SK-N-SH treated with all-trans-retinoic acid at 6 μM for 48 hours (cell line): ENCODE data around the gene TMEM217.
"Not testable (repeated sequence)": the region's sequence is repeated elsewhere in the genome, so short reads cannot be mapped to it uniquely, and the experiment has no call there.

Source experiments
- ATAC-seq: fragments of 200-7000 bp; cut with Tn5 transposase; 3 replicates; pipeline ENCODE4 v1.9.1; 2020; ENCODE audit warnings: mild to moderate bottlenecking, moderate library complexity
- ARNTL ChIP-seq: fragments of 450-650 bp; formaldehyde crosslinking; IDR thresholded peaks from 2 replicates; pipeline ENCODE4 v1.5.0; 2020; ENCODE audit warnings: low read depth, mild to moderate bottlenecking, moderate library complexity, borderline replicate concordance
- CSDC2 ChIP-seq: fragments of 250-450 bp; sonication (Bioruptor Pico); IDR thresholded peaks from 2 replicates; pipeline ENCODE4 v1.5.0; 2020; ENCODE audit warnings: mild to moderate bottlenecking, moderate library complexity
- CSRNP3 ChIP-seq: fragments of 250-450 bp; sonication (Bioruptor Pico); IDR thresholded peaks from 2 replicates; pipeline ENCODE4 v1.5.1; 2021; ENCODE audit warnings: mild to moderate bottlenecking, moderate library complexity
- ESRRG ChIP-seq: fragments of 250-450 bp; sonication (Bioruptor Pico); IDR thresholded peaks from 2 replicates; pipeline ENCODE4 v1.6.1; 2021; ENCODE audit warnings: mild to moderate bottlenecking
- GLIS3 ChIP-seq: fragments of 250-450 bp; sonication (Bioruptor Pico); IDR thresholded peaks from 2 replicates; pipeline ENCODE4 v1.5.0; 2020; ENCODE audit warnings: mild to moderate bottlenecking, moderate library complexity
- ISL1 ChIP-seq: fragments of 250-450 bp; sonication (Bioruptor Pico); IDR thresholded peaks from 2 replicates; pipeline ENCODE4 v2.1.2; 2022; ENCODE audit warnings: mild to moderate bottlenecking, moderate library complexity
- OSR1 ChIP-seq: fragments of 250-450 bp; sonication (Bioruptor Pico); IDR thresholded peaks from 2 replicates; pipeline ENCODE4 v1.8.0; 2022; ENCODE audit warnings: moderate library complexity, mild to moderate bottlenecking, inconsistent platforms
- PATZ1 ChIP-seq: fragments of 250-450 bp; sonication (Bioruptor Pico); IDR thresholded peaks from 2 replicates; pipeline ENCODE4 v1.8.0; 2020; ENCODE audit warnings: mild to moderate bottlenecking, moderate library complexity, borderline replicate concordance
- POU6F1 ChIP-seq: fragments of 250-450 bp; sonication (Bioruptor Pico); IDR thresholded peaks from 2 replicates; pipeline ENCODE4 v1.8.0; 2021; ENCODE audit warnings: low read depth, mild to moderate bottlenecking, moderate library complexity, borderline replicate concordance
- PPARA ChIP-seq: fragments of 250-450 bp; sonication (Bioruptor Pico); IDR thresholded peaks from 2 replicates; pipeline ENCODE4 v1.5.0; 2020; ENCODE audit warnings: mild to moderate bottlenecking, borderline replicate concordance
- RARB ChIP-seq: fragments of 250-450 bp; sonication (Bioruptor Pico); IDR thresholded peaks from 2 replicates; pipeline ENCODE4 v1.8.0; 2021; ENCODE audit warnings: mild to moderate bottlenecking, moderate library complexity
- SNAI2 ChIP-seq: fragments of 250-450 bp; sonication (Bioruptor Pico); IDR thresholded peaks from 2 replicates; pipeline ENCODE4 v1.5.0; 2020; ENCODE audit warnings: mild to moderate bottlenecking, moderate library complexity
- TCF4 ChIP-seq: fragments of 250-450 bp; sonication (Bioruptor Pico); IDR thresholded peaks from 2 replicates; pipeline ENCODE4 v1.8.0; 2021; ENCODE audit warnings: mild to moderate bottlenecking, moderate library complexity, borderline replicate concordance
- TOX ChIP-seq: fragments of 250-450 bp; sonication (Bioruptor Pico); IDR thresholded peaks from 2 replicates; pipeline ENCODE4 v1.8.0; 2021; ENCODE audit warnings: mild to moderate bottlenecking, moderate library complexity, borderline replicate concordance
- ZC3H10 ChIP-seq: fragments of 250-450 bp; sonication (Bioruptor Pico); IDR thresholded peaks from 2 replicates; pipeline ENCODE4 v1.5.1; 2021; ENCODE audit warnings: mild to moderate bottlenecking, moderate library complexity
- ZFP3 ChIP-seq: fragments of 250-450 bp; sonication (Bioruptor Pico); IDR thresholded peaks from 2 replicates; pipeline ENCODE4 v1.5.0; 2020; ENCODE audit warnings: mild to moderate bottlenecking, moderate library complexity
- ZFP30 ChIP-seq: fragments of 450-650 bp; formaldehyde crosslinking; IDR thresholded peaks from 2 replicates; pipeline ENCODE4 v1.5.0; 2022; ENCODE audit warnings: mild to moderate bottlenecking, moderate library complexity
- ZNF565 ChIP-seq: fragments of 450-650 bp; formaldehyde crosslinking; conservative IDR thresholded peaks from 2 replicates; pipeline ENCODE4 v1.5.0; 2020; ENCODE audit warnings: low read depth, mild to moderate bottlenecking, moderate library complexity
- ZNF70 ChIP-seq: fragments of 450-650 bp; formaldehyde crosslinking; IDR thresholded peaks from 2 replicates; pipeline ENCODE4 v1.5.0; 2020; ENCODE audit warnings: mild to moderate bottlenecking, moderate library complexity
- ZNF8 ChIP-seq: fragments of 450-650 bp; formaldehyde crosslinking; IDR thresholded peaks from 2 replicates; pipeline ENCODE4 v1.5.0; 2020; ENCODE audit warnings: mild to moderate bottlenecking, moderate library complexity

Gene TMEM217

GRCh38 chr6:37200085-37200484 is 57.9 kb downstream of the TMEM217 start:
- TF ChIP-seq ISL1 (no peak), CSRNP3 (CRISPR knock-in tag) (no peak), ZC3H10 (CRISPR knock-in tag) (no peak), ZFP30 (CRISPR knock-in tag) (no peak), ZNF8 (CRISPR knock-in tag) (no peak), PPARA (CRISPR knock-in tag) (no peak), GLIS3 (CRISPR knock-in tag) (no peak), POU6F1 (CRISPR knock-in tag) (no peak), CSDC2 (CRISPR knock-in tag) (no peak), SNAI2 (CRISPR knock-in tag) (no peak), ARNTL (CRISPR knock-in tag) (no peak)

GRCh38 chr6:37196451-37196850 is 61.5 kb downstream of the TMEM217 start:
- not testable (repeated sequence) for ATAC-seq

More at GRCh38 chr6:37200085-37200484, 57.9 kb downstream of the TMEM217 start:
- no peak for ATAC-seq

GRCh38 chr6:37194886-37195285 is 63.1 kb downstream of the TMEM217 start:
- ATAC-seq = not testable (repeated sequence)

GRCh38 chr6:37192666-37193065 is 65.3 kb downstream of the TMEM217 start:
- ATAC-seq = no peak; the same call in 2 of the 3 replicates
- no peak for TF ChIP-seq ZC3H10 (CRISPR knock-in tag)
- TF ChIP-seq TCF4 (CRISPR knock-in tag) = no peak
- TF ChIP-seq OSR1 (CRISPR knock-in tag) = no peak
- TF ChIP-seq ZFP30 (CRISPR knock-in tag) = no peak
- TF ChIP-seq PPARA (CRISPR knock-in tag) = no peak
- TF ChIP-seq GLIS3 (CRISPR knock-in tag) = no peak
- TF ChIP-seq TOX (CRISPR knock-in tag) = no peak
- TF ChIP-seq CSRNP3 (CRISPR knock-in tag) = no peak
- no peak for TF ChIP-seq POU6F1 (CRISPR knock-in tag)
- no peak for TF ChIP-seq ZNF565
- TF ChIP-seq ZNF70 = no peak
- no peak for TF ChIP-seq ESRRG
- no peak for TF ChIP-seq RARB (CRISPR knock-in tag)
- TF ChIP-seq ZFP3 (CRISPR knock-in tag) = no peak
- no peak for TF ChIP-seq ZNF8 (CRISPR knock-in tag)

GRCh38 chr6:37190159-37190535 is 67.8 kb downstream of the TMEM217 start:
- no peak for ATAC-seq
- TF ChIP-seq PATZ1 = no peak
- no peak for TF ChIP-seq OSR1 (CRISPR knock-in tag)
